Smooth muscle cell (in vitro differentiated cells): Measurements from ENCODE around the gene EEF2K. TPM values are rescaled to one million over a fixed set of nuclear protein-coding genes. Genes with fewer than 3 reads are reported as not detected.

Experiments used
- DNase-seq: peaks from one replicate; lab custom pipeline; 2025; ENCODE audit not compliant: unreplicated experiment; lab: John Stamatoyannopoulos, UW
- H2AFZ ChIP-seq: fragments of 200-600 bp; sonication (generic); 2 replicates; pipeline ENCODE4 v1.6.0; 2016; ENCODE audit warnings: antibody characterized with exemption, low read depth, mild to moderate bottlenecking
- H3F3A ChIP-seq: fragments of 200-600 bp; sonication (generic); 2 replicates; pipeline ENCODE4 v1.6.0; 2017; ENCODE audit warnings: antibody characterized with exemption, low read depth
- H3K27ac ChIP-seq: fragments of 200-600 bp; sonication (generic); 2 replicates; pipeline ENCODE4 v1.5.1; 2016; ENCODE audit warnings: low read depth, mild to moderate bottlenecking
- H3K27me3 ChIP-seq: fragments of 200-600 bp; sonication (generic); 2 replicates; pipeline ENCODE4 v1.6.1; 2016; ENCODE audit warnings: low read depth, mild to moderate bottlenecking
- H3K36me3 ChIP-seq: fragments of 200-600 bp; sonication (generic); 2 replicates; pipeline ENCODE4 v1.5.1; 2016; ENCODE audit warnings: low read depth
- H3K4me1 ChIP-seq: fragments of 200-600 bp; sonication (generic); 2 replicates; pipeline ENCODE4 v1.5.1; 2016; ENCODE audit warnings: low read depth
- H3K4me2 ChIP-seq: fragments of 200-600 bp; sonication (generic); 2 replicates; pipeline ENCODE4 v1.6.0; 2016; ENCODE audit warnings: mild to moderate bottlenecking
- H3K4me3 ChIP-seq: fragments of 200-600 bp; sonication (generic); 2 replicates; pipeline ENCODE4 v1.5.1; 2016; ENCODE audit warnings: mild to moderate bottlenecking
- H3K79me2 ChIP-seq: fragments of 200-600 bp; sonication (generic); 2 replicates; pipeline ENCODE4 v1.6.0; 2016; ENCODE audit warnings: low read depth, mild to moderate bottlenecking
- H3K9ac ChIP-seq: fragments of 200-600 bp; sonication (generic); 2 replicates; pipeline ENCODE4 v1.6.0; 2016; ENCODE audit warnings: low read depth
- H3K9me3 ChIP-seq: fragments of 200-600 bp; sonication (generic); replicated peaks from 2 replicates; pipeline ENCODE4 v1.5.1; 2016; ENCODE audit warnings: low read depth
- H4K20me1 ChIP-seq: fragments of 200-600 bp; sonication (generic); 2 replicates; pipeline ENCODE4 v1.6.0; 2016; ENCODE audit warnings: low read depth
- CTCF ChIP-seq: fragments of 200-600 bp; sonication (generic); IDR thresholded peaks from 2 replicates; pipeline ENCODE4 v1.5.1; 2017; ENCODE audit warnings: borderline replicate concordance, mild to moderate bottlenecking, antibody characterized with exemption; ENCODE audit not compliant: insufficient read depth, poor library complexity, severe bottlenecking
- WGBS: methylation state at CpG from one replicate; pipeline ENCODE4 v1.1.7; 2016; ENCODE audit warnings: low lambda C conversion rate; 5-methylcytosine and 5-hydroxymethylcytosine counted together
- polyA plus RNA-seq: library from polyadenylated mRNA; unstranded; fragments of >200 nt; fragmentation: Nextera tagmentation; extraction: Ambion mirVana; gene quantifications from 2 replicates; pipeline ENCODE4 v1.2.1, GENCODE V29; 2016
- total RNA-seq: library from RNA; depleted of rRNA; stranded (reverse); fragments of >200 nt; gene quantifications from 2 replicates; pipeline ENCODE4 v1.2.3, GENCODE V29; 2014

Gene EEF2K
- total and polyA plus RNA-seq, 2 experiments from 2014 or later = 8.7 to 12.8 TPM

GRCh38 chr16:22162656-22163009, 43.4 kb upstream of the EEF2K start:
- Histone ChIP-seq H3K4me3 (no peak overlapping the region), H2AFZ (no peak overlapping the region), H4K20me1 (no peaks in the 10 kb centered on the region), H3K27me3 (peaks cover 42% of the 10 kb centered on the region), H3K9ac (no peak overlapping the region), H3K9me3 (no peaks in the 10 kb centered on the region), H3K4me1 (no peaks in the 10 kb centered on the region), H3K36me3 (no peaks in the 10 kb centered on the region), H3K4me2 (peak overlapping the region; percentile 67), H3F3A (no peaks in the 10 kb centered on the region), H3K27ac (no peak overlapping the region), H3K79me2 (no peaks in the 10 kb centered on the region)
- DNase-seq = no peak
- WGBS = 33% methylated on average over 14 of the region's 14 CpGs
- no peak for TF ChIP-seq CTCF

GRCh38 chr16:22163806-22164205, 42.3 kb upstream of the EEF2K start:
- no peaks in the 10 kb centered on the region for H3F3A ChIP-seq
- H4K20me1 ChIP-seq = no peaks in the 10 kb centered on the region
- no peak overlapping the region for H3K4me2 ChIP-seq
- 87% methylated on average over 6 of the region's 6 CpGs for WGBS
- peaks cover 42% of the 10 kb centered on the region for H3K27me3 ChIP-seq
- no peak overlapping the region for H3K9ac ChIP-seq
- H3K4me3 ChIP-seq = no peak overlapping the region
- no peaks in the 10 kb centered on the region for H3K36me3 ChIP-seq
- DNase-seq = no peak
- H3K79me2 ChIP-seq = no peaks in the 10 kb centered on the region
- no peaks in the 10 kb centered on the region for H3K4me1 ChIP-seq
- no peaks in the 10 kb centered on the region for H3K9me3 ChIP-seq
- H2AFZ ChIP-seq = no peak overlapping the region
- TF ChIP-seq CTCF = no peak
- H3K27ac ChIP-seq = no peak overlapping the region

DNA sequence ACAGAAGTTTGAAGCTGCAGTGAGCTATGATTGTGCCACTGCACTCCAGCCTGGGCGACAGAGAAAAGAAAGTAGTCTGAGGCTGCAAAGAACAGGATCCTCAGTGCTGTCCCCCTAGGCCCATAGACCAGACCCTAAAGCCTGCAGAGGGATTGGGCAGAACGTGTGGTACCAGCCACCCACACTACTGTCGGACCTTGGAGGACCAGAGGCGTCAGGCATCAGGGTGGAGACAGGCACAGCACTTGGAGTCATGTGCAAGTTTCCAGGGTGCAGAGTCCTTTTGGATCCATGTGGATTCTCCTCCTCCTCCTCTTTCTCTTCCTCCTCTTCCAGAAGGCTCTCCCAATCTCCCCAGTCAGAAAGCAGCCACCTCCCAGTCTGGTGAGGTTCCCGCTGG, 41.6 kb upstream of the EEF2K start:
- H3K4me1 ChIP-seq = no peaks in the 10 kb centered on the region
- no peaks in the 10 kb centered on the region for H3F3A ChIP-seq
- no peak for TF ChIP-seq CTCF
- no peaks in the 10 kb centered on the region for H4K20me1 ChIP-seq
- no peak for DNase-seq
- H3K27ac ChIP-seq = no peak overlapping the region
- no peak overlapping the region for H3K4me3 ChIP-seq
- 88% methylated on average over 5 of the region's 5 CpGs for WGBS
- H3K36me3 ChIP-seq = no peaks in the 10 kb centered on the region
- no peak overlapping the region for H3K9ac ChIP-seq
- no peak overlapping the region for H3K4me2 ChIP-seq
- peaks cover 42% of the 10 kb centered on the region for H3K27me3 ChIP-seq
- no peak overlapping the region for H2AFZ ChIP-seq
- H3K79me2 ChIP-seq = no peaks in the 10 kb centered on the region
- H3K9me3 ChIP-seq = no peaks in the 10 kb centered on the region

DNA sequence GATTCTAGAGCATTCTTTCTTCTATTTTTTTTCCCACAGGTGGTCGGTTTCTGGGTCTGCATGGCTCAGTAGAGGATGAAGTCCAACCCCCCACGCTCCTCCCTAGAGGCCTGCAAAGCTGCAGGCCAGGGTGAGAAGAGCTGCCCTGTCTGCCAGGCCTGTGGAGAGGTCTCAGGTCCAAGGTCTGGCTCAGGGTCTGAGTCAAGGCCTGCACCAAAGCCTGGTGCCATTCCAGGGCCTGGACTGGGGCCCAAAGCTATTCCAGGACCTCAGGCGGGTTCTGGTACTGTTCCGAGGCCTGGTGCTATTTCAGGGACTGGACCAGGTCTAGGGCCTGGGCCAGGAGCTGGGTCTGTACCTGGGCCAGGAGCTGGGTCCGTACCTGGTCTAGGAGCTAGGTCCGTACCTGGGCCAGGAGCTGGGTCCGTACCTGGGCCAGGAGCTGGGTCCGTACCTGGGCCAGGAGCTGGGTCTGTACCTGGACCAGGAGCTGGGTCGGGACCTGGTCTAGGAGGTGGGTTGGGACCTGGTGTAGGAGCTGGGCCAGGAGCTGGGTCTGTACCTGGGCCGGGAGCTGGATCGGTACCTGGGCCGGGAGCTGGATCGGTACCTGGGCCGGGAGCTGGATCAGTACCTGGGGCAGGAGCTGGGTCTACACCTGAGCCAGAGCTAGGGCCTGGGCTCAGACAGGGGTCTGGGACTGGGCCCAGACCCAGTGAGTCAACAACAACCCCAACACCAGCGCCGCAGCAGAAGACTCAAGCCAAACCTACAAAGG, 40.4 kb upstream of the EEF2K start:
- no peaks in the 10 kb centered on the region for H3K4me1 ChIP-seq
- 95% methylated on average over 16 of the region's 16 CpGs for WGBS
- no peak for DNase-seq
- H3K27me3 ChIP-seq = peaks cover 31% of the 10 kb centered on the region
- no peak overlapping the region for H3K9ac ChIP-seq
- H3K9me3 ChIP-seq = no peaks in the 10 kb centered on the region
- H3K4me3 ChIP-seq = no peak overlapping the region
- no peaks in the 10 kb centered on the region for H3K79me2 ChIP-seq
- H3F3A ChIP-seq = no peaks in the 10 kb centered on the region
- H3K27ac ChIP-seq = no peak overlapping the region
- H4K20me1 ChIP-seq = no peaks in the 10 kb centered on the region
- no peak for TF ChIP-seq CTCF
- H3K36me3 ChIP-seq = no peaks in the 10 kb centered on the region
- H2AFZ ChIP-seq = no peak overlapping the region
- no peak overlapping the region for H3K4me2 ChIP-seq
